HL-60 (cell line): ENCODE data around the gene ACE.

Experiments used
- DNase-seq, 2 experiments: peaks; one replicate each; pipeline ENCODE4 v3.0.0-alpha.2; 2010 to 2020; ENCODE audit warnings: low read depth in 1 of 2, low spot score in 1 of 2
- H3K27ac ChIP-seq: fragments of 250-450 bp; sonication (Bioruptor Pico); replicated peaks from 2 replicates; pipeline ENCODE4 v1.5.1; 2020; ENCODE audit warnings: mild to moderate bottlenecking, moderate library complexity
- H3K27me3 ChIP-seq: fragments of 250-450 bp; sonication (Bioruptor Pico); 2 replicates; pipeline ENCODE4 v1.5.1; 2021; ENCODE audit warnings: mild to moderate bottlenecking, moderate library complexity; ENCODE audit not compliant: insufficient read depth, poor library complexity, severe bottlenecking
- H3K4me3 ChIP-seq: replicated peaks from 2 replicates; pipeline ENCODE4 v1.5.1; 2011; ENCODE audit warnings: mild to moderate bottlenecking, control low read depth, low read length; ENCODE audit not compliant: insufficient read depth
- CTCF ChIP-seq: IDR thresholded peaks from one replicate; pipeline ENCODE4 v1.5.1; 2011; ENCODE audit warnings: low read length, control low read depth, inconsistent platforms; ENCODE audit not compliant: insufficient read depth
- GABPA ChIP-seq: IDR thresholded peaks from 2 replicates; pipeline ENCODE4 v1.6.1; 2012; ENCODE audit warnings: low read depth
- POLR2AphosphoS5 ChIP-seq: IDR thresholded peaks from 2 replicates; pipeline ENCODE4 v1.6.1; 2012; ENCODE audit warnings: low read depth
- SPI1 ChIP-seq: IDR thresholded peaks from 2 replicates; pipeline ENCODE4 v1.6.1; 2012; ENCODE audit warnings: low read depth, mild to moderate bottlenecking, borderline replicate concordance
- TF ChIP-seq, protein P1 (sequence below): IDR thresholded peaks from 2 replicates; pipeline ENCODE4 v1.6.1; 2012; ENCODE audit warnings: low read depth; ENCODE audit not compliant: insufficient replicate concordance

Gene ACE

GRCh38 chr17:63446753-63447470 is 29.9 kb upstream of the ACE start:
- Histone ChIP-seq H3K27ac (peak overlapping the region; percentile 56), H3K27me3 (peaks cover 3% of the 10 kb centered on the region), H3K4me3 (peak overlapping the region; percentile 49)
- TF ChIP-seq GABPA (no peak), POLR2AphosphoS5 (no peak; the same call in 1 of the 2 replicates), SPI1 (peak; percentile 7; the same call in 1 of the 2 replicates), CTCF (no peak)
- TF ChIP-seq, protein P1, sequence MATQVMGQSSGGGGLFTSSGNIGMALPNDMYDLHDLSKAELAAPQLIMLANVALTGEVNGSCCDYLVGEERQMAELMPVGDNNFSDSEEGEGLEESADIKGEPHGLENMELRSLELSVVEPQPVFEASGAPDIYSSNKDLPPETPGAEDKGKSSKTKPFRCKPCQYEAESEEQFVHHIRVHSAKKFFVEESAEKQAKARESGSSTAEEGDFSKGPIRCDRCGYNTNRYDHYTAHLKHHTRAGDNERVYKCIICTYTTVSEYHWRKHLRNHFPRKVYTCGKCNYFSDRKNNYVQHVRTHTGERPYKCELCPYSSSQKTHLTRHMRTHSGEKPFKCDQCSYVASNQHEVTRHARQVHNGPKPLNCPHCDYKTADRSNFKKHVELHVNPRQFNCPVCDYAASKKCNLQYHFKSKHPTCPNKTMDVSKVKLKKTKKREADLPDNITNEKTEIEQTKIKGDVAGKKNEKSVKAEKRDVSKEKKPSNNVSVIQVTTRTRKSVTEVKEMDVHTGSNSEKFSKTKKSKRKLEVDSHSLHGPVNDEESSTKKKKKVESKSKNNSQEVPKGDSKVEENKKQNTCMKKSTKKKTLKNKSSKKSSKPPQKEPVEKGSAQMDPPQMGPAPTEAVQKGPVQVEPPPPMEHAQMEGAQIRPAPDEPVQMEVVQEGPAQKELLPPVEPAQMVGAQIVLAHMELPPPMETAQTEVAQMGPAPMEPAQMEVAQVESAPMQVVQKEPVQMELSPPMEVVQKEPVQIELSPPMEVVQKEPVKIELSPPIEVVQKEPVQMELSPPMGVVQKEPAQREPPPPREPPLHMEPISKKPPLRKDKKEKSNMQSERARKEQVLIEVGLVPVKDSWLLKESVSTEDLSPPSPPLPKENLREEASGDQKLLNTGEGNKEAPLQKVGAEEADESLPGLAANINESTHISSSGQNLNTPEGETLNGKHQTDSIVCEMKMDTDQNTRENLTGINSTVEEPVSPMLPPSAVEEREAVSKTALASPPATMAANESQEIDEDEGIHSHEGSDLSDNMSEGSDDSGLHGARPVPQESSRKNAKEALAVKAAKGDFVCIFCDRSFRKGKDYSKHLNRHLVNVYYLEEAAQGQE, result no peak
- DNase-seq, result peak in 1 of 2 experiments; percentile 30

GRCh38 chr17:63447471-63448009 is 29.3 kb upstream of the ACE start:
- Histone ChIP-seq H3K27ac (no peak overlapping the region), H3K27me3 (peaks cover 3% of the 10 kb centered on the region), H3K4me3 (no peak overlapping the region)
- no peak for DNase-seq
- TF ChIP-seq POLR2AphosphoS5, result no peak
- no peak for TF ChIP-seq SPI1
- TF ChIP-seq, protein P1, result no peak
- TF ChIP-seq GABPA, result no peak
- TF ChIP-seq CTCF, result no peak

DNA sequence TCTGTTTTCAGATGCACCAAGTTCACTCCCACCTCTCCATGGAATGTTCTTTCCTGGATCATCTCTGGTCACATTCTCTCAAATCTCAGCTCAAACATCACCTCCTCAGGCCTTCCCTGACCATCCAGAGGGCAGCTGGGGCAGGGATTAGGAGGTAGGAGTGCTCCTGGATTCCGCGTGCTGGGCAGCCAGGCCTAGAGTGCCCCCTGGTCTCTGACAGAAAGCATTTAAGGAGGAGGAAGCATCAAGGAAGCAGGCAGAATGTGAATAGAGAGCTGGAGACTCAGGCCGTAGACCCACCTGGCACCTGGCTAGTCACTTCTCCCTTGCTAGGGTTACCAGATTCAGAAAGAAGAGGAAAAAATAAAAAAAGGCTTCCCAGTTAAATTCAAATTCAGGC is 28.2 kb upstream of the ACE start:
- H3K27me3 ChIP-seq, result peaks cover 3% of the 10 kb centered on the region
- H3K4me3 ChIP-seq, result no peak overlapping the region
- no peak for DNase-seq
- TF ChIP-seq CTCF (no peak), POLR2AphosphoS5 (no peak), GABPA (no peak), SPI1 (no peak)
- TF ChIP-seq, protein P1, result no peak
- no peak overlapping the region for H3K27ac ChIP-seq
